Right atrium auricular region (tissue), 2 donors: ENCODE results near the gene GIPC3. TPM values are rescaled to one million over a fixed set of nuclear protein-coding genes. Genes with fewer than 3 reads are reported as not detected.

Experiments used
- DNase-seq: peaks from one replicate; pipeline ENCODE4 v3.0.0-alpha.2; 2019; ENCODE audit warnings: low spot score
- H3K27ac ChIP-seq, 2 donors: fragments of 200-600 bp; sonication (generic); 1 replicate in 1 of 2; 2 replicates in 1 of 2; pipeline ENCODE4 v1.5.1; 2016 to 2019
- H3K27me3 ChIP-seq, 2 donors: fragments of 200-600 bp; sonication (generic); one replicate each; pipeline versions ENCODE4 v1.5.1 to v1.6.0; 2017 to 2019
- H3K36me3 ChIP-seq: fragments of 200-600 bp; sonication (generic); one replicate; pipeline ENCODE4 v1.5.1; 2016
- H3K4me1 ChIP-seq, 2 donors: fragments of 200-600 bp; sonication (generic); one replicate each; pipeline versions ENCODE4 v1.5.1 to v1.6.0; 2017 to 2019
- H3K4me3 ChIP-seq, 2 donors: fragments of 200-600 bp; sonication (generic); 1 replicate in 1 of 2; 2 replicates in 1 of 2; pipeline ENCODE4 v1.5.1; 2017 to 2019; ENCODE audit warnings: mild to moderate bottlenecking in 1 of 2, moderate library complexity in 1 of 2
- H3K9me3 ChIP-seq, 2 donors: fragments of 200-600 bp; sonication (generic); one replicate each; pipeline ENCODE4 v1.5.1; 2019
- total RNA-seq, 2 donors: library from RNA; depleted of rRNA; stranded (reverse); fragments of >200 nt; gene quantifications; one replicate each; pipeline ENCODE4 v1.1.0, GENCODE V29; 2016
- TF ChIP-seq, protein P1 (sequence below), 2 donors: fragments of 200-600 bp; sonication (generic); IDR thresholded peaks; one replicate each; pipeline ENCODE4 v1.5.1; 2019; ENCODE audit warnings: antibody characterized with exemption in 2 of 2

GIPC3 gene
- total RNA-seq, 2 donors from 2014 or later, result 0.96 to 1.5 TPM

DNA sequence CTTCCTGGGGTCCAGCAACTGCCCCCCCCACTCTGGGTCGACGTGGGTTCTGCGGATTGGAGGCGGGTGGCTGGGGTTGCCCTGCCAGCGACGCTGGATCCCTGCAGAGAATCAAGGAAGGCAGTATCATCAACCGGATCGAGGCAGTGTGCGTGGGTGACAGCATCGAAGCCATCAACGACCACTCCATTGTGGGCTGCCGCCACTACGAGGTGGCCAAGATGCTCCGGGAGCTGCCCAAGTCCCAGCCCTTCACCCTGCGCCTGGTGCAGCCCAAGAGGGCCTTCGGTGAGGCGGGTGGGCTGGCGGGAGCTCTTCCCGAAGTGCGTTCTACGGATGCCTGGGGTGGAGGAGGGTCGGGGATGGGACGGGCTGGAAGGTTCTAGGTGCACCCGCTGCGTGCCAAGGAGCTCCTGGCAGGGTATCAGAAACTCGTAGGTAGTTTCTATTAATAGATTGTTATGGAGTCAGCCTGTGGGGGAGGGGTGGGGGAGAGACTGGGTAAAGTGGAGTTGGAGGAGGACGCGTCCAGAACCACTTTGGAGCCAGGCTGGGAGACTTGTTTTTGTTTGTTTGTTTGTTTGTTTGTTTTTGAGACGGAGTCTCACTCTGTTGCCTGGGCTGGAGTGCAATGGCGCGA, 1.5 kb downstream of the GIPC3 start:
- Histone ChIP-seq H3K27me3 (peaks cover 3 to 6% of the 10 kb centered on the region in 2 donors), H3K4me3 (no peak overlapping the region), H3K4me1 (peaks cover 0 to 19% of the 10 kb centered on the region in 2 donors), H3K36me3 (no peaks in the 10 kb centered on the region), H3K9me3 (no peaks in the 10 kb centered on the region), H3K27ac (no peak overlapping the region)
- DNase-seq, result no peak
- TF ChIP-seq, protein P1, sequence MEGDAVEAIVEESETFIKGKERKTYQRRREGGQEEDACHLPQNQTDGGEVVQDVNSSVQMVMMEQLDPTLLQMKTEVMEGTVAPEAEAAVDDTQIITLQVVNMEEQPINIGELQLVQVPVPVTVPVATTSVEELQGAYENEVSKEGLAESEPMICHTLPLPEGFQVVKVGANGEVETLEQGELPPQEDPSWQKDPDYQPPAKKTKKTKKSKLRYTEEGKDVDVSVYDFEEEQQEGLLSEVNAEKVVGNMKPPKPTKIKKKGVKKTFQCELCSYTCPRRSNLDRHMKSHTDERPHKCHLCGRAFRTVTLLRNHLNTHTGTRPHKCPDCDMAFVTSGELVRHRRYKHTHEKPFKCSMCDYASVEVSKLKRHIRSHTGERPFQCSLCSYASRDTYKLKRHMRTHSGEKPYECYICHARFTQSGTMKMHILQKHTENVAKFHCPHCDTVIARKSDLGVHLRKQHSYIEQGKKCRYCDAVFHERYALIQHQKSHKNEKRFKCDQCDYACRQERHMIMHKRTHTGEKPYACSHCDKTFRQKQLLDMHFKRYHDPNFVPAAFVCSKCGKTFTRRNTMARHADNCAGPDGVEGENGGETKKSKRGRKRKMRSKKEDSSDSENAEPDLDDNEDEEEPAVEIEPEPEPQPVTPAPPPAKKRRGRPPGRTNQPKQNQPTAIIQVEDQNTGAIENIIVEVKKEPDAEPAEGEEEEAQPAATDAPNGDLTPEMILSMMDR (IDR thresholded peaks at IDR 0.05), result no peak

DNA sequence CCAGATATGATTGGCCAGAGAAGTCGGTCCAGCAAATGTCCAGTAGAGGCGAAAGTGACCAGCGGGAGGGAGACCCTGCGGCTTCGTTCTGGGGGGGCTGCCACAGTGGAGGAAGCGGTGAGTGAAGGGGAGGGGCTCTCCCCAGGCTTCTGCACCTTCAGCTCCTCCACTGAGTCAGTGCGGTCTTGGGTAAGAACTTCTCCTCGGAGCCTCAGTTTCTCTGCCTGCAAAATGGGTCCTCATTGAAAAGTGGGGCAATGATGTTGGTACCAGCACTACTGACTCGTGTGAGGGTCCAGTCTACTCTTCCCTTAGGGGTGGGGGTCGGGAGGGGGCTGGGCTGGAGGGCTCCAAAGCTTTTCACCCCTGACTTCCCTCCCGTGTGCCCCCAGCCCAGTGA, 4.2 kb downstream of the GIPC3 start:
- H3K36me3 ChIP-seq, result no peaks in the 10 kb centered on the region
- H3K27me3 ChIP-seq, result peaks cover 3 to 6% of the 10 kb centered on the region in 2 donors
- no peaks in the 10 kb centered on the region for H3K9me3 ChIP-seq
- no peak overlapping the region for H3K4me3 ChIP-seq
- TF ChIP-seq, protein P1 (IDR thresholded peaks at IDR 0.05), result no peak
- no peak for DNase-seq
- no peak overlapping the region for H3K27ac ChIP-seq
- H3K4me1 ChIP-seq, result peaks cover 0 to 26% of the 10 kb centered on the region in 2 donors

DNA sequence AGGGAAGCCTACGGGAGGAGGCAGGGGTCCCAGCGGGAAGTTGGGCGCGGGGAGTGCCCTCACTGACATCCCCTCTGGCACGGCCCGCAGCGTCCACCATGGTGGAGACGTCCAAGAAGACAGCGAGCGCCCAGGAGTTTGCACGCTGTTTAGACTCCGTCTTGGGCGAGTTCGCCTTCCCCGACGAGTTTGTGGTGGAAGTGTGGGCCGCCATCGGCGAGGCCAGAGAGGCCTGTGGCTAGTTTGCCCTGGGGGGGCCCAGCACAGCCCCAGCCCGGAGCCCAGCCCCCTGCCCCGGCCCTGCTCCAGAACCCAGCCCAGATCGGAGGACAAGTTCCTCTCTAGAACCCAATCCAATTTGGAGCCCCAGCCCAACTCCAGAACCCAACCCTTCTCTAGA, 4.7 kb downstream of the GIPC3 start:
- DNase-seq, result no peak
- H3K4me1 ChIP-seq, result peaks cover 0 to 25% of the 10 kb centered on the region in 2 donors
- no peaks in the 10 kb centered on the region for H3K36me3 ChIP-seq
- TF ChIP-seq, protein P1 (IDR thresholded peaks at IDR 0.05), result no peak
- H3K4me3 ChIP-seq, result no peak overlapping the region
- H3K27ac ChIP-seq, result no peak overlapping the region
- peaks cover 3 to 6% of the 10 kb centered on the region in 2 donors for H3K27me3 ChIP-seq
- no peaks in the 10 kb centered on the region for H3K9me3 ChIP-seq

DNA sequence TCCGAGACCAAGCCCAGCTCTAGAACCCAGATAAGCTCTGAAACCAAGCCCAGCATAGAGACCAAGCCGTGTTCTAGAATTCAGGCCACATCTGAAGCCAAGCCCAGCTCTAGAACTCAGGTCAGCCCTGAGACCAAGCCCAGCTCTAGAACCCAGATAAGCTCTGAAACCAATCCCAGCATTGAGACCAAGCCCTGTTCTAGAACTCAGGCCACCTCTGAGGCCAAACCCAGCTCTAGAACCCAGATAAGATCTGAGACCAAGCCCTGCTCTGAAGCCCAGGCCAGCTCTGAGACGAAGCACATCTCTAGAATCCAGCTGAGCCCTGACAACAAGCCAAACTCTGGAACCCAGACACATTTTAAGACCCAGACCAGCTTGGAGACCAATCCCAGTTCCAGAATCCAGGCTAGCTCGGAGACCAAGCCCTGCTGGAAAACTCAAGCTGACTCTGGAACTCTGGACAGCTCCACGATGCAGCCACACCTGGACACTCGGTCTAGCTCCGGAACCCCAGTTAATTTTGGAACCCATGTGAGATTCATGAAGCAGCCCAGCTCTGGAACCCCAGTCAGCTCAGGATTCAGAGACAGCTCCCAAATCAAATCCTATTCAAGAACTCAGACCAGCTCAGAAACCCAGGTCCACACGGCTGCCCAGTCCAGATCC, 5.8 kb downstream of the GIPC3 start:
- no peak overlapping the region for H3K27ac ChIP-seq
- TF ChIP-seq, protein P1 (IDR thresholded peaks at IDR 0.05), result no peak

DNA sequence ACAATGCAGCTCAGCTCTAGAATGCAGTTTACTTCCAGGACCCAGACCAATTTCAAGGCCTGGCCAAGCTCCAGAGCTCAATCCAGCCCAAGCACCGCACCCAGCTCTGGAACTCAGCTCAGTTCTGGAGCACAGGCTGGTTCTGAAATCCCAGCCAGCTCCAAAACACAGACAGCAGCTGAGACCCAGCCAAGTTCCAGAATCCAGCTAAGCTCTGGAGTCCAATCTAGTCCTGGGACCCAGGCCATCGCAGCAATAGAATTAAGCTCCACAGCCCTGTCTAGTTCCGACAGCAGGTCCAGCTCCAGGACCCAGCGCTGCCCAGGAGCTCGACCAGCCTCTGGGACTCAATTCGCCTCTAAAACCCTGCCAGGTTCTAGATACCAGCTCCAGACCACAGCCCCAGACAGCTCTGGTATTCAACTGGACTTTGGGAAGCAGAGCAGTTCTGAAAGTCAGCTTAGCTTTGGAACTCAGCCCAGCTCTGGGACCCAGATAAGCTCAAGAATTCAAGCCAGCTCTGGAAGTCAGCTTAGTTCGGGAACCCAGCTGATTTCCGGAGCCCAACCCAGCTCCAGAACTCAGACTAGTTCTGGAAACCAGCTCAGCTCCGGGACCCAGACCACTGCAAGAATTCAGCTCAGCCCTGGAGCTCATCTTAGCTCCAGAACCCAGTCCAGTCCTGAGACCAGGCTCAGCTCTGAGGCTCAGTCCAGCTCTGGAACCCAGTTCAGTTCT, 6.8 kb downstream of the GIPC3 start:
- Histone ChIP-seq H3K9me3 (no peaks in the 10 kb centered on the region), H3K4me3 (no peak overlapping the region), H3K36me3 (no peaks in the 10 kb centered on the region), H3K27me3 (no peaks in the 10 kb centered on the region), H3K27ac (no peak overlapping the region), H3K4me1 (peaks cover 0 to 7% of the 10 kb centered on the region in 2 donors)
- no peak for DNase-seq
- TF ChIP-seq, protein P1 (IDR thresholded peaks at IDR 0.05), result no peak

More for the DNA sequence above, 5.8 kb downstream of the GIPC3 start:
- no peak for DNase-seq
- H3K4me1 ChIP-seq, result peaks cover 0 to 15% of the 10 kb centered on the region in 2 donors
- H3K9me3 ChIP-seq, result no peaks in the 10 kb centered on the region
- peaks cover 0 to 3% of the 10 kb centered on the region in 2 donors for H3K27me3 ChIP-seq
- no peaks in the 10 kb centered on the region for H3K36me3 ChIP-seq
- no peak overlapping the region for H3K4me3 ChIP-seq
